ENCODE measurements around the gene CEP44. TPM values are rescaled to one million over a fixed set of nuclear protein-coding genes. Genes with fewer than 3 reads are reported as not detected.

Gene CEP44
- total RNA-seq, 1 experiment from 2014 or later: 15.8 TPM

DNA sequence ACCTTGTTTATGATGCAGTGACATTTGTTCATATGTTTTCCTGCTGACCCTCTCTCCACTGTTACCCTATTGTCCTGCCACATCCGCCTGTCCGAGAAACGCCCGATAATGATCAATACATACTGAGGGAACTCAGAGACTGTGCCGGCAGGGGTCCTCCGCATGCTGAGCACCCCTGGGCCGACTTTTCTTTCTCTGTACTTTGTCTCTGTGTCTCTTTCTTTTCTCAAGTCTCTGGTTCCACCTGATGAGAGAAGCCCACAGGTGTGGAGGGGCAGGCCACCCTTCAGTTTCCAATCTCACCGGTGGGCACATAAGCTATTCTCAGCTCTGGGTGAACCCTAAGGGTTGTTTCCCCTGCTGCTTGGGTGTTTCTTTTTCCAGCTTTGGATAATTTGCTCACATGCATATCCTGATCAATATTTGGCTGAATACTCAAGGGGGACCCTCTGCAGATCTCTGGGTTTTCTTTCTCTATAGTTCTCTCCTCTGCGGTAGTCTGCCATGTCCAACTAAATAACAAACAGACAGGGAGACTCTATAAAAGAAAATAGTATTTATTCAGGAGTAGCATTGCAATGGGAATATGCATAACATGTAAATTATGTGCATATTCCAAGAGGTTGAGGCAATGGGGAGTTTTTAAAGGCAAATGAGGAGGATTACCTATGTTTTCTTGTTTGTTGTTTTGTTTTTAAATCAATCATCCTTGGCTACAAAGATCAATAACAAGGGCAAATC lies 97.2 kb downstream of the CEP44 start:
- BruUV-seq (replicated peaks): no TSS peak
- Mint-ChIP-seq H3K4me3 (ENCODE audit: low read depth, unreplicated experiment) (no peak overlapping the region), H3K9me3 (ENCODE audit: low read depth, unreplicated experiment) (no peaks in the 10 kb centered on the region), H3K36me3 (ENCODE audit: insufficient read depth, unreplicated experiment) (no peaks in the 10 kb centered on the region), H3K4me1 (ENCODE audit: low read depth, unreplicated experiment) (peaks cover 18% of the 10 kb centered on the region), H3K27ac (ENCODE audit: unreplicated experiment) (no peak overlapping the region), H3K27me3 (ENCODE audit: unreplicated experiment) (no peaks in the 10 kb centered on the region)
- intact Hi-C loops (cut with micrococcal nuclease; ENCODE audit: unreplicated experiment): no loop called here
- DNase-seq: no peak
- TF ChIP-seq CTCF (IDR thresholded peaks at IDR 0.05; ENCODE audit: unreplicated experiment): no peak
- CTCF ChIA-PET: no interaction called here

- no peak overlapping the region for H3K4me3 Mint-ChIP-seq (ENCODE audit: low read depth, unreplicated experiment)
- BruUV-seq (replicated peaks): no TSS peak
- H3K4me1 Mint-ChIP-seq (ENCODE audit: low read depth, unreplicated experiment): peaks cover 18% of the 10 kb centered on the region
- TF ChIP-seq CTCF (IDR thresholded peaks at IDR 0.05; ENCODE audit: unreplicated experiment): no peak
- no peaks in the 10 kb centered on the region for H3K27me3 Mint-ChIP-seq (ENCODE audit: unreplicated experiment)
- CTCF ChIA-PET: interaction anchor here (0.6 kb wide), 1 partner anchor 62 kb away, joined by 3 read pairs; no protein-coding TSS in a partner anchor
- H3K27ac Mint-ChIP-seq (ENCODE audit: unreplicated experiment): no peak overlapping the region
- no peaks in the 10 kb centered on the region for H3K36me3 Mint-ChIP-seq (ENCODE audit: insufficient read depth, unreplicated experiment)
- no peak for DNase-seq
- intact Hi-C loops (cut with micrococcal nuclease; ENCODE audit: unreplicated experiment): no loop called here
- H3K9me3 Mint-ChIP-seq (ENCODE audit: low read depth, unreplicated experiment): no peaks in the 10 kb centered on the region
These were observed 97.7 kb downstream of the CEP44 start for GRCh38 chr4:174381440-174381800.

Other genes with a start within 250 kb of the CEP44 start
- 11.4 and 14.8 TPM in 2 replicates for gene FBXO8, start 244 bp upstream of the CEP44 start, total RNA-seq (2022)
- 4.0 and 4.5 TPM in 2 replicates for gene HPGD, start 238.6 kb downstream of the CEP44 start, total RNA-seq (2022)